Testis (tissue), 3 donors: ENCODE results near the gene MRPS33. TPM values are rescaled to one million over a fixed set of nuclear protein-coding genes. Genes with fewer than 3 reads are reported as not detected.
"Not testable (repeated sequence)": the region's sequence is repeated elsewhere in the genome, so short reads cannot be mapped to it uniquely, and the experiment has no call there.

ENCODE experiments used
- DNase-seq: peaks from one replicate; pipeline ENCODE4 v3.0.0-alpha.2; 2019
- H3K27ac ChIP-seq, 2 donors: fragments of 200-600 bp; sonication (generic); one replicate each; pipeline ENCODE4 v1.5.1; 2019
- H3K27me3 ChIP-seq: fragments of 200-600 bp; sonication (generic); one replicate; pipeline ENCODE4 v1.5.1; 2019
- H3K36me3 ChIP-seq: fragments of 200-600 bp; sonication (generic); one replicate; pipeline ENCODE4 v1.5.1; 2017; ENCODE audit warnings: low read depth; ENCODE audit errors: missing control alignments
- H3K4me1 ChIP-seq: fragments of 200-600 bp; sonication (generic); one replicate; pipeline ENCODE4 v1.5.1; 2019
- H3K4me3 ChIP-seq, 2 donors: fragments of 200-600 bp; sonication (generic); one replicate each; pipeline ENCODE4 v1.5.1; 2017 to 2019
- H3K9me3 ChIP-seq: fragments of 200-600 bp; sonication (generic); one replicate; pipeline ENCODE4 v1.5.1; 2017
- POLR2A ChIP-seq: fragments of 450-650 bp; IDR thresholded peaks from one replicate; pipeline ENCODE4 v1.6.1; 2017; ENCODE audit warnings: antibody characterized with exemption, mild to moderate bottlenecking, moderate library complexity
- WGBS, 2 donors: methylation state at CpG; one replicate each; pipeline ENCODE4 v1.1.5; 2018; 5-methylcytosine and 5-hydroxymethylcytosine counted together
- intact Hi-C: fragments of 100-400 bp; cut with DNase I; formaldehyde crosslinking; loops from one replicate; pipeline ENCODE4 v1.15.1; 2023; ENCODE audit warnings: low total_unique reads
- polyA plus RNA-seq: library from polyadenylated mRNA; stranded (reverse); fragments of 350-450 nt; fragmentation: Illumina TruSeq; extraction: RNeasy Lipid Tissue Mini Kit (QIAGEN cat#74804); gene quantifications from one replicate; pipeline ENCODE4 v1.2.3, GENCODE V29; 2014; ENCODE audit warnings: low read depth, low replicate concordance; ENCODE audit not compliant: insufficient read depth
- total RNA-seq, 2 donors: library from RNA; depleted of rRNA; stranded (reverse); fragments of >200 nt; gene quantifications; one replicate each; pipeline ENCODE4 v1.2.3, GENCODE V29; 2016
- TF ChIP-seq, protein P1 (sequence below), 3 experiments: fragments of 450-650 bp in 2 of 3; fragments of 200-600 bp in 1 of 3; sonication (generic) in 1 of 3; IDR thresholded peaks; one replicate each; pipeline ENCODE4 v1.5.1; 2016 to 2019; ENCODE audit warnings: antibody characterized with exemption in 3 of 3, mild to moderate bottlenecking in 2 of 3, moderate library complexity in 1 of 3

MRPS33 gene
- total and polyA plus RNA-seq, 3 donors from 2014 or later, result 28.8 to 114 (median 31.9) TPM

DNA sequence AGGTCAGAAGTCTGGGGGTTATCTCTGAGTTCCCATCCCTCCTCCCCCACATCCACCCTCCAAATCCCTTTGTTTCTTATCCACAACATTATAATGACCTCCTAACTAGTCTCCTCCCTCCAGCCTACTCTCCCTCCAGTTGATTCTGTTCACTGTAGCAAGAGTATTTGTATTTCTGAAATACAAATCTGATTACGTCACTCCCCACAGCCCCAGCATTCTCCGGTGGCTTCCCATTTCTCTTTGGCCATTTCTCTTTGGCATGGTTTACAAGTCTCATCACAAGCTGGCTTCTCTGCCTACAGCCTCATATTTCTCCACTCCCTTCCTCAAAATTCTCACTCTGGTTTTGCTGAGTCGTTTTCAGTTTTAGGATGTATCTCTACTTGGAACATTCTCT lies 24.6 kb upstream of the MRPS33 start:
- no peak overlapping the region for H3K27ac ChIP-seq
- no peaks in the 10 kb centered on the region for H3K36me3 ChIP-seq
- TF ChIP-seq POLR2A, result no peak
- TF ChIP-seq, protein P1, sequence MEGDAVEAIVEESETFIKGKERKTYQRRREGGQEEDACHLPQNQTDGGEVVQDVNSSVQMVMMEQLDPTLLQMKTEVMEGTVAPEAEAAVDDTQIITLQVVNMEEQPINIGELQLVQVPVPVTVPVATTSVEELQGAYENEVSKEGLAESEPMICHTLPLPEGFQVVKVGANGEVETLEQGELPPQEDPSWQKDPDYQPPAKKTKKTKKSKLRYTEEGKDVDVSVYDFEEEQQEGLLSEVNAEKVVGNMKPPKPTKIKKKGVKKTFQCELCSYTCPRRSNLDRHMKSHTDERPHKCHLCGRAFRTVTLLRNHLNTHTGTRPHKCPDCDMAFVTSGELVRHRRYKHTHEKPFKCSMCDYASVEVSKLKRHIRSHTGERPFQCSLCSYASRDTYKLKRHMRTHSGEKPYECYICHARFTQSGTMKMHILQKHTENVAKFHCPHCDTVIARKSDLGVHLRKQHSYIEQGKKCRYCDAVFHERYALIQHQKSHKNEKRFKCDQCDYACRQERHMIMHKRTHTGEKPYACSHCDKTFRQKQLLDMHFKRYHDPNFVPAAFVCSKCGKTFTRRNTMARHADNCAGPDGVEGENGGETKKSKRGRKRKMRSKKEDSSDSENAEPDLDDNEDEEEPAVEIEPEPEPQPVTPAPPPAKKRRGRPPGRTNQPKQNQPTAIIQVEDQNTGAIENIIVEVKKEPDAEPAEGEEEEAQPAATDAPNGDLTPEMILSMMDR (IDR thresholded peaks at IDR 0.05), result no peak
- intact Hi-C loops, result no loop called here
- 62 to 81% methylated on average over 3 of the region's 3 CpGs for WGBS, 2 donors
- no peak for DNase-seq
- no peak overlapping the region for H3K4me3 ChIP-seq
- H3K27me3 ChIP-seq, result no peaks in the 10 kb centered on the region
- H3K4me1 ChIP-seq, result no peaks in the 10 kb centered on the region
- H3K9me3 ChIP-seq, result no peaks in the 10 kb centered on the region

DNA sequence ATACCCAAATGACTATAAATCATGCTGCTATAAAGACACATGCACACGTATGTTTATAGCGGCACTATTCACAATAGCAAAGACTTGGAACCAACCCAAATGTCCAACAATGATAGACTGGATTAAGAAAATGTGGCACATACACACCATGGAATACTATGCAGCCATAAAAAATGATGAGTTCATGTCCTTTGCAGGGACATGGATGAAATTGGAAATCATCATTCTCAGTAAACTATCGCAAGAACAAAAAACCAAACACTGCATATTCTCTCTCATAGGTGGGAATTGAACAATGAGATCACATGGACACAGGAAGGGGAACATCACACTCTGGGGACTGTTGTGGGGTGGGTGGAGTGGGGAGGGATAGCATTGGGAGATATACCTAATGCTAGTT lies 23.3 kb upstream of the MRPS33 start:
- H3K4me3 ChIP-seq, intact Hi-C loops: not testable (repeated sequence)
- 97 to 98% methylated on average over 3 of the region's 3 CpGs for WGBS, 2 donors

DNA sequence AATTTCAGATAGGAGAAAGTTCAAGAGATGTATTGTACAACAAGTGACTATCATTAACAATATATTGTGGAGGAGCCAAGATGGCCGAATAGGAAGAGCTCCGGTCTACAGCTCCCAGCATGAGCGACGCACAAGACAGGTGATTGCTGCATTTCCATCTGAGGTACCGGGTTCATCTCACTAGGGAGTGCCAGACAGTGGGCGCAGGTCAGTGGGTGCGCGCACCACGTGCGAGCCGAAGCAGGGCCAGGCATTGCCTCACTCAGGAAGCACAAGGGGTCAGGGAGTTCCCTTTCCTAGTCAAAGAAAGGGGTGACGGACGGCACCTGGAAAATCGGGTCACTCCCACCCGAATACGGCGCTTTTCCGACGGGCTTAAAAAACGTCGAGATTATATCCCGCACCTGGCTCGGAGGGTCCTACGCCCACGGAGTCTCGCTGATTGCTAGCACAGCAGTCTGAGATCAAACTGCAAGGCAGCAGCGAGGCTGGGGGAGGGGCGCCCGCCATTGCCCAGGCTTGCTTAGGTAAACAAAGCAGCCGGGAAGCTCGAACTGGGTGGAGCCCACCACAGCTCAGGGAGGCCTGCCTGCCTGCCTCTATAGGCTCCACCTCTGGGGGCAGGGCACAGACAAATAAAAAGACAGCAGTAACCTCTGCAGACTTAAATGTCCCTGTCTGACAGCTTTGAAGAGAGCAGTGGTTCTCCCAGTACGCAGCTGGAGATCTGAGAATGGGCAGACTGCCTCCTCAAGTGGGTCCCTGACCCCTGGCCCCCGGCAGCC lies 18.0 kb upstream of the MRPS33 start:
- H3K4me3 ChIP-seq, H3K4me1 ChIP-seq, H3K27me3 ChIP-seq, H3K9me3 ChIP-seq, H3K36me3 ChIP-seq, DNase-seq, H3K27ac ChIP-seq, intact Hi-C loops: not testable (repeated sequence)
- 69 to 82% methylated on average over 12 to 33 of the region's 33 CpGs for WGBS, 2 donors

More for the DNA sequence above, 23.3 kb upstream of the MRPS33 start:
- not testable (repeated sequence) for H3K36me3 ChIP-seq, H3K27me3 ChIP-seq, DNase-seq, H3K4me1 ChIP-seq, H3K9me3 ChIP-seq, H3K27ac ChIP-seq

DNA sequence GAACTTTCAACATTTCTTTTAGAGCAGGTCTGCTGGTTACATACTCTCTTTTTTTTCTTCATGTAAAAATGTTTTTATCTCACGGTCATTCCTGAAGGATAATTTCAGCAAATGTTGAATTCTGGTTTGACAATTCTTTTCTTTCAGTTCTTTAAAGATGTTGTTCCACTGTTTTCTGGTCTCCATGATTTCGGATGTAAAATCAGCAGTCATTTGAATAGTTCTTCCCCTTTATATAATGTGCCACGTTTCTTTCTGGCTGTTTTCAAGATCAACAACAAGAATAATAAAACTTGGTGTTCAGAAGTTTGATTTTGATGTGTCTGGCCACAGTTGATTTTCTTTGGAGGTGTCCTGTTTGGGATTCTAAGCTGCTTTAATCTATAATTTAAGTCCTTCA lies 14.0 kb upstream of the MRPS33 start:
- Histone ChIP-seq H3K4me3 (no peak overlapping the region), H3K4me1 (no peaks in the 10 kb centered on the region), H3K27ac (no peak overlapping the region), H3K36me3 (no peaks in the 10 kb centered on the region), H3K9me3 (no peaks in the 10 kb centered on the region), H3K27me3 (no peaks in the 10 kb centered on the region)
- WGBS, 2 donors, result 83 to 88% methylated on average over 3 of the region's 3 CpGs
- TF ChIP-seq, protein P1 (IDR thresholded peaks at IDR 0.05), result no peak
- TF ChIP-seq POLR2A, result no peak
- DNase-seq, result no peak
- intact Hi-C loops, result no loop called here

GRCh38 chr7:141027043-141027442 lies 12.3 kb upstream of the MRPS33 start:
- Histone ChIP-seq H3K9me3 (no peaks in the 10 kb centered on the region), H3K36me3 (no peaks in the 10 kb centered on the region), H3K4me3 (no peak overlapping the region), H3K27ac (no peak overlapping the region), H3K27me3 (no peaks in the 10 kb centered on the region), H3K4me1 (no peaks in the 10 kb centered on the region)
- no peak for DNase-seq
- intact Hi-C loops, result no loop called here
- TF ChIP-seq POLR2A, result no peak
- TF ChIP-seq, protein P1 (IDR thresholded peaks at IDR 0.05), result no peak
- WGBS, 2 donors, result 64 to 73% methylated on average over 3 of the region's 3 CpGs

GRCh38 chr7:141024668-141025067 lies 9.9 kb upstream of the MRPS33 start:
- Histone ChIP-seq H3K27ac (no peak overlapping the region), H3K27me3 (no peaks in the 10 kb centered on the region), H3K9me3 (no peaks in the 10 kb centered on the region), H3K36me3 (no peaks in the 10 kb centered on the region), H3K4me1 (no peaks in the 10 kb centered on the region), H3K4me3 (no peak overlapping the region)
- no peak for TF ChIP-seq POLR2A
- TF ChIP-seq, protein P1 (IDR thresholded peaks at IDR 0.05), result no peak
- 78 to 90% methylated on average over 1 of the region's 1 CpG for WGBS, 2 donors
- intact Hi-C loops, result no loop called here
- no peak for DNase-seq
